Measurements from ENCODE around the gene IRX1.

Gene IRX1

GRCh38 chr5:3601061-3601710 lies 5.6 kb downstream of the IRX1 start:
- no peak for DNase-seq

GRCh38 chr5:3601911-3602782 lies 6.5 kb downstream of the IRX1 start:
- no peak for DNase-seq

- no peak for DNase-seq
Measured at GRCh38 chr5:3602785-3603502, 7.3 kb downstream of the IRX1 start.

GRCh38 chr5:3604501-3604900 lies 8.9 kb downstream of the IRX1 start:
- no peak for DNase-seq

GRCh38 chr5:3605298-3606010 lies 9.8 kb downstream of the IRX1 start:
- DNase-seq: no peak

GRCh38 chr5:3606121-3606831 lies 10.6 kb downstream of the IRX1 start:
- no peak for DNase-seq

GRCh38 chr5:3607541-3608181 lies 12.0 kb downstream of the IRX1 start:
- no peak for DNase-seq

GRCh38 chr5:3609120-3609681 lies 13.6 kb downstream of the IRX1 start:
- no peak for DNase-seq

- no peak for DNase-seq
Measured at GRCh38 chr5:3612591-3613042, 17.0 kb downstream of the IRX1 start.

GRCh38 chr5:3613726-3614125 lies 18.1 kb downstream of the IRX1 start:
- no peak for DNase-seq

- DNase-seq: no peak
Measured at GRCh38 chr5:3615217-3615616, 19.6 kb downstream of the IRX1 start.

- DNase-seq: no peak
Measured at GRCh38 chr5:3615829-3616228, 20.2 kb downstream of the IRX1 start.

- no peak for DNase-seq
Measured at GRCh38 chr5:3619579-3619978, 23.9 kb downstream of the IRX1 start.

- no peak for DNase-seq
Measured at GRCh38 chr5:3622961-3623360, 27.3 kb downstream of the IRX1 start.

GRCh38 chr5:3625626-3626025 lies 30.0 kb downstream of the IRX1 start:
- no peak for DNase-seq

GRCh38 chr5:3634061-3634460 lies 38.4 kb downstream of the IRX1 start:
- DNase-seq: no peak

GRCh38 chr5:3639175-3639574 lies 43.5 kb downstream of the IRX1 start:
- DNase-seq: no peak

- no peak for DNase-seq
Measured at GRCh38 chr5:3642231-3642630, 46.6 kb downstream of the IRX1 start.

GRCh38 chr5:3650320-3650719 lies 54.7 kb downstream of the IRX1 start:
- DNase-seq: no peak

- DNase-seq: no peak
Measured at GRCh38 chr5:3650868-3651267, 55.2 kb downstream of the IRX1 start.

Measured in stimulated activated CD4-positive, alpha-beta T cell treated with anti-CD3 and anti-CD28 coated beads, Interleukin-4, amount 100 ng/mL, for 4 hours (primary cell).